ENCODE data around the gene SPTSSA.
"Not testable (repeated sequence)": the region's sequence is repeated elsewhere in the genome, so short reads cannot be mapped to it uniquely, and the experiment has no call there.

The SPTSSA gene, protein sequence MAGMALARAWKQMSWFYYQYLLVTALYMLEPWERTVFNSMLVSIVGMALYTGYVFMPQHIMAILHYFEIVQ

DNA sequence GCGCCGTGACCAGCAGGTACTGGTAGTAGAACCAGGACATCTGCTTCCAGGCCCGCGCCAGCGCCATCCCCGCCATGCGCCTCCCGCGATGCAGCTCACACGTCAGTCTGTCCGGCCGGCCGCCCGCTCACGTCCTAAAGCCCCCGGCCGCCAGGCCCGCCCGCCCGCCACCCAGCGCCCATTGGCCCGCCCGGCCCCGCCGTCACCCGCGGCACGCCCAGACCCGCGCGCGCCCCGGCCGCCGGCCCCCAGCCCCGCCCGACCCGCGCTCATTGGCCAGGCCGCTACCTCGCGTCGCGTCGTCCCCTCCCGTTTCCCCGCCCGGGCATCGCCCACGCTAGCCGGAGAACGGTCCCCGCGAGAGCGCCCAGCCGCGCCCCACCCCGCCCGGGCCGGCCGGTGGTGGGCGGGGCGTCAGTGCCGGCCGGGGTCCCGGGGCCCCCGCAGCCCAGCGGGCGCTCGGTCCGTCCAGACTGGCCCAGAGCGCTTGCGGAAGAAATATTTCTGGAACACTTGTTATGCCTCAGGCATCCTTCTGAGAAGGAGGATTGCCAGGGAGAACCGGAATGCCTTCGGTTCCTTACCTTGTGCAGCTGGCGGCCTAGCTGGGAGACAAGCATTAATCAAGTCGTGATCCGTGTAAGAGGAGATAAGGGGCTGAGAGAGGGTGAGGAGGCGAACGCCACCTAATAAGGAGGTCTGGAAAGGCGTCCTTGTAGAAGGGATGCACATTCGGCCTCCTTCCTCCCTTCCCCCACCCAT, at the start of gene SPTSSA:
SPTSSA (minus strand) TSS at position 109 of the 762 bp plus-strand sequence; CDS start at position 76, 33 bp downstream.
- DNase-seq = peak; percentile 91

DNA sequence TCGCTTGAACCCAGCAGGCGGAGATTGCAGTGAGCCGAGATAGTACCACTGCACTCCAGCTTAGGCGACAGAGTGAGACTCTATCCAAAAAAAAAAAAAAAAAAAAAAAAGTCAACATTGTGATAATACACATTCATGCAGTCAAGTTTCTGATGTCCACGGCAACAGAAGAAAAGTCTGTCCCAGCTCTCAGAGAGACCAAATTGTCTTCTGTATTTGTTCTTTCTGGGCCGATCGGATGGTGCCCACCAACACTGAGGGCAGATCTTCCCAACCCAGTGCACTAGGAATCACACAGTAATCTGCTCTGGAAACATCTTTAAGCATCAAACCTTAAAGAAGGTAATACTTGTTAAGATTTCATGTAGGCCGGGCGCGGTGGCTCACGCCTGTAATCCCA, 45.8 kb upstream of the SPTSSA start:
- no peak for DNase-seq

DNA sequence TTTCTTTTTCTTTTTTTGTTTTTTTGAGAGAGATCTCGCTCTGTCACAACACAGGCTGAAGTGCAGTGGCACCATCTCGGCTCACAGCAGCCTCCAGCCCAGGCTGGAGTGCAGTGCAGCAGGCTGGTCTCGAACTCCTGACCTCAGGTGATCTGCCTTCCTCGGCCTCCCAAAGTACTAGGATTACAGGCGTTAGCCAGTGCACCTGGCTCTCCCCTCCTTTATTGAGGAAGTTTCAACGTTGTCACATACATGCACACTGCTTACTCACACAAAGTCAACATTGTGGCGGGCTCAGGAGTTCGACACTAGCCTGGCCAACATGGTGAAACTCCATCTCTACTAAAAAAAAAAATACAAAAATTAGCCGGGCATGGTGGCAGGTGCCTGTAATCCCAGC, 45.4 kb upstream of the SPTSSA start:
- DNase-seq = no peak

DNA sequence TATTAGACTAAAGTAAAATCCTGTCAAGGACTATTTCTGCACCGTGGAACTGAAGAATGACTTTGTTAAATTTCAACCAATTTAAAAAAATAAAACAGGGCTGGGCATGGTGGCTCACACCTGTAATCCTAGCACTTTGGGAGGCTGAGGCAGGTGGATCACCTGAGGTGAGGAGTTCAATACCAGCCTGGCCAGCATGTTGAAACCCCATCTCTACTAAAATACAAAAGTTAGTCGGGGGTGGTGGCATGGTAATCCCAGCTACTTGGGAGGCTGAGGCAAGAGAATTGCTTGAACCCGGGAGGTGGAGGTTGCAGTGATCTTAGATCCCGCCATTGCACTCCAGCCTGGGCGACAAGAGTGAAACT, 43.1 kb upstream of the SPTSSA start:
- not testable (repeated sequence) for DNase-seq

DNA sequence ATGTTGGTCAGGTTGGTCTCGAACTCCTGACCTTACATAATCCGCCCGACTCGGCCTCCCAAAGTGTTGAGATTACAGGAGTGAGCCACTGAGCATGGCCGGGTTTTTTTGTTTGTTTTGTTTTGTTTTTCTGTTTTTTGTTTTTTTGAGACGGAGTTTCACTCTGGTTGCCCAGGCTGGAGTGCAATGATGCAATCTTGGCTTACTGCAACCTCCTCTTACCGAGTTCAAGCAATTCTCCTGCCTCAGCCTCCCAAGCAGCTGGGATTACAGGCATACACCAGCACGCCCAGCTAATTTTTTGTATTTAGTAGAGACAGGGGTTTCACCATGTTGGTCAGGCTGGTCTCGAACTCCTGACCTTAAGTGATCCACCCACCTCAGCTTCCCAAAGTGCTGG, 42.0 kb upstream of the SPTSSA start:
- DNase-seq = not testable (repeated sequence)

DNA sequence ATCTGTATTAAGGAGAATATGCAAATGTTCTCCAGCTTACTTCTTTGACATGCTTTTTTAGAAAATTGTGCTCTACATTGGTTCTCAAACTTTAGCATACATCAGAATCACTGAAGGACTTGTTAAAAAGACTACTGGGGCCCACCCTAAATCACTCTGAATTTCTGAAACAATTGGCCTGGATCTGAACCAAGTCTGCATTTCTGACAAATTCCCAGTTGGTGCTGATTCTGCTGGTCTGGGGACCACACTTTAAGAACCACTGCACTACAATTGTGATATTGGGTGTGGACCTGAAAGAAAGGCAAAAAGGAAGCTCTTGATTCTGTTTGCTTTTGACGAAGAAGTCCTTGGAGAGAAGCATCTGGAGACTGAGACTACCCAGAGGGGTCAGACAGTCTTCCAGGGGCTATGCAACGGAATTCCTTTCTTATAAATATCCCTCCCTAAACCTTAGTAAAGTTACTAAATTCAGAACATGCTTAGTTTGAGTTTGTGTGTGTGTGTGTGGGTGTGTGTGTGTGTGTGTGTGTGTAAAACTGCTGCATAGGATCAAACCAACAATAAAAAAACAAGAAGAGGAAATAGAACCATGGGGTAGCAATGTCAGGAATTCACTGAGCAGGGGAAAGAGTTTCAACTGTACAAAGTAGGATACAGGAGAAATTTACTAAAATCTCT, 40.6 kb upstream of the SPTSSA start:
- DNase-seq = no peak

DNA sequence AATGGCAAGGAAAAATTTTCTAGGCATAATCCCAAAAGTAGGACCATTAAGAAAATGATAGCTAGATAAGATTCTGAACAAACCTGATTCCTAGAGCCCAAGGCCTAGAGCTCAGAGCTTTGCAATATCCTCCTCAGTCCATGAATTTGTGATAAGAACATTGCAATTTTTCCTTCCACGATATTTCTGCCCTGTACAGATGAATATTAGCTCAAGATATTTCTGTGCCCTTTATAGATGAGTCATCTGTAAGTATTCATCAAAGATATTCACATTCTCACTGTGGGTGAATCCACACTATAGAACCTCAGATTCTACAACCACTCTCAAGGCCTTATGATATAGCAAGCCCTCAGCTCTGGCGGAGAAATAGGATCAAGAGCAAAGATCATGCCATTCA, 40.0 kb upstream of the SPTSSA start:
- no peak for DNase-seq

DNA sequence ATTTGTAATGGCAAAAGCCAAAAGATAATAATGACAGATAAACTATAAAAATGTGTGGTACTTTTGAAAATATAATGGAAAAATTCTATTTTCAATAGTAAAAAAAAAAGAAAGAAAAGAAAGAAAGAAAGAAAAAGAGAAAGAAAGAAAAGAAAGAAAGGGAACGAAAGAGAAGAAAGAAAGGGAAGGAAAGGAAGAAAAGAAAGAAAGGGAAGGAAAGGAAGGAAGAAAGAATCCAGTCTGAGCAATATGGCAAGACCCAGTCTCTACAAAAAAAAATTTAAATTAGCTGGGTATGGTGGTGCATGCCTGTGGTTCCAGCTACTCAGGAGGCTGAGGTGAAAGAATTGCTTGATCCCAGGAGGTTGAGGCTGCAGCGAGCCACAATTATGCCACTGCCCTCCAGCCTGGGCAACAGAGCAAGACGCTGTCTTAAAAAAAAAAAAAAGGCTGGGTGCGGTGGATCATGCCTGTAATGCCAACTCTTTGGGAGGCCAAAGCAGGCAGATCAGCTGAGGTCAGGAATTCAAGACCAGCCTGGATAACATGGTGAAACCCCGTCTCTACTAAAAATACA, 39.1 kb upstream of the SPTSSA start:
- DNase-seq = no peak

DNA sequence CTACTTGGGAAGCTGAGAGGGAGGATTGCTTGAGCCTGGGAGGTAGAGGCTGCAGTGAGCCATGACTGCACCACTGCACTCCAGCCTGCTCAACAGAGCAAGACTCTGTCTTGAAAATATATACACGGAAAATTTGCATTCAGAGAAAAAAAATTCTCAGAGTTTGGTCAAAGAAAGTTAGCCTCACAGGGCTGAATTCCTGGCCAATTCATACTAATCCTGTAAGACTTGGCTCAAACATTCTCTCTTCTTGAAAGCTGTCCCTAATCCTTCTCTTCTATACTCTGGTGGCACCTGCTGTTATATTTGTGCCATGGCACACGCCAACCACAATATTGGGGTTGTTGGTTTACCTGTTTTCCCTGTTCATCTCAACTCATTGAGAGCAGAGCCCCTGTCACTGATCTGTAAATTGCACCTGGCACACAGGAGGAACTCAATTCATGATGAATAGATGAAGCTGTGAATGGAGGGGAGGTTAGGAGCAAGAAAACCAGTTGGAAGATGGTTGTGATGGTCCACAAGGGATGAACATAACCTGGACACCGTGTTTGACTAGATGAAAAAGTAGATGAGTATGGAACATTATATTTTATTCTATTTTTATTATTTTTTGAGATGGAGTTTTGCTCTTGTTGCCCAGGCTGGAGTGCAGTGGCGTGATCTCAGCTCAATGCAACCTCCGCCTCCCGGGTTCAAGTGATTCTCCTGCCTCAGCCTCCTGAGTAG, 36.8 kb upstream of the SPTSSA start:
- DNase-seq = peak; percentile 3

DNA sequence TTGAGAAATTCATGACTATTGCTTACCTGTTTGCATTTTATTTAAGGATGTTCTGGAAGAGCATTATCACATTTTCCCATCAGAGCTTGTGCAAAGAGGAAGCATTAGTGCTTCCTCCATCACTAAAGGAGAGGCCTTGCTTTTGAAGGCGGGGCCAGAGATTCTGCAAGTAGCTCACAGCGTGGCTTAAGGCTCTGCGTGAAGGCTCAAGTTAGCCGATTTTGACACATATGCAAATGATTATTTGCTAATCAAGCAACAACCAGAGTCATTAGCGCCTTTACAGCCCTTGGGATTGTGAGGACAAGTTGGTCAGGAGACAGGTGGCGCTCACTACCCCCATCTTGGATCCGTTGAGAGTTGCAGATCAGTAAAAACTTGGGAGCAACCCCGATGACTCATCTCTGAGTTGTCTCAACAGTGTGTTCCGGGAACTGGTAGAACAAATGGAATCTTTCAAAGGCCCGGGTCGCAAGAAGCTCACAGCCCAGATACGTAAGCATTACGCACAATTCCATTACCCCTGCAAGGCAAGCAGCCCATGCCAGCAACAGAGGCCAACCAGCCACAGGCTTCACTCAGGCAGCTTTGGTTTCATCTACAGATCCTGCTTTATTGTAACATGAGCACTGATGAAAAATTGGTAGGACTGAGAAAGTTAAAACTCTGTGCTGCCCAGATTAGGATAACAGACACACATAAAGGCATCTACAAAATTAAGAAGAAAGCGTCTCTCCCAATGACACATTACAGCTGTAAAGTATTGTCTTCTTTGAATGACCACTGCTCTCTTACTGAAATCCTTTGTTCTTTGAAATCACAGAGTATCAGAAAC, 34.9 kb upstream of the SPTSSA start:
- no peak for DNase-seq

DNA sequence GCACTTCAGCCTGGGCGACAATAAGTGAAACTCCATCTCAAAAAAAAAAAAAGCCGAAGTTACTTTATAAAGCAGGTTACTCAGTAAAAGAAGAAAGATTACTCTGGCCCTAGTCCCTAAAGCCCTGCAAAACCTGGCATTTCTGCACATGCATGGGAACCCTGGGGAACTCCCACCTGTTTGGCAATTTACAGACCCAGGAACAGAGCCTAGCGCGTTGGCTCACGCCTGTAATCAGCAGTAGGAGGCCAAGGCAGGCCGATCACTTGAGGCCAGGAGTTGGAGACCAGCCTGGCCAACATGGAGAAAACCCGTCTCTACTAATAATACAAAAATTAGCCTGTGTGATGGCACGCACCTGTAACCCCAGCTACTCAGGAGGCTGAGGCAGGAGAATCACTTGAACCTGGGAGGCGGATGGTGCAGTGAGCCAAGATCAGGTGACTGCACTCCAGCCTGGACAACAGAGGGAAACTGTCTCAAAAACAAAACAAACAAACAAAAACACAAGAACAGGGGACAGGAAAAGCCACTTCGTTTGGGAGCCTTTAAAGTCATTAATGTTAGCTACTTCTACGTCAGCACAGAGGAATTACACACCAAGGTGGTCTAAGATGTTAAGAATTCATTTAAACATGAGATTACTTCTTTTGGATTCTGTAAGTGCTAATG, 34.1 kb upstream of the SPTSSA start:
- DNase-seq = no peak

DNA sequence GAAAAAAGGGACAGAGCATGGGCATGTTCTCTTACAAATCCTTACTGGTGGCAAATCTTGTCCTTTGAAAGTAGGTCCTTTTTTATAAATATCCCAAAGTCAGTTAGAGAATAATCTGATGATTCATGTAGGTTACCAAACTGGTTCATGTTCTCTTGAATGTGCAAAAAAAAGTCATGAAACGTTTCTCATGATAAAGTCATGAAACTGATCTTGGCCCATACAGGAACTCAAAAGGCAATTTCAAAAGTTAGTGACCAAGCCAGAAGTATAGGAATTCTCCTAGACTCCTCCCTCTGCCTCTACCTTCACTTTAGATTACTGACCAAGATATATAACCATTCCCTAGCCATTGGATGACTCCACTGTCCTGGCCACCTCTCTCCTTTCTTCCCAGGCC, 27.3 kb upstream of the SPTSSA start:
- no peak for DNase-seq

DNA sequence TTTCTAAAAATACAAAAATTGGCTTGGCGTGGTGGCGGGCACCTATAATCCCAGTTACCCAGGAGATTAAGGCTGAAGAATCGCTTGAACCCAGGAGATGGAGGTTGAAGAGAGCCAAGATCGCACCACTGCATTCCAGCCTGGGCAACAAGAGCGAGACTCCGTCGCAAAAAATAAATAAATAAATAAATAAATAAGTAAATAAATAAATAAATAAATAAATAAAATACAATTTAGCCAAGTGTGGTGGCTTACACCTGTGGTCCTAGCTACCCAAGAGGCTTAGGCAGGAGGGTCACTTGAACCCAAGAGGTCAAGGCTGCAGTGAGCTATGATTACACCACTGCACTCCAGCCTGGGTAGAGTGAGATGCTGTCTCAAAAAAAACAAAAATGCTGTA, 26.5 kb upstream of the SPTSSA start:
- DNase-seq = no peak

DNA sequence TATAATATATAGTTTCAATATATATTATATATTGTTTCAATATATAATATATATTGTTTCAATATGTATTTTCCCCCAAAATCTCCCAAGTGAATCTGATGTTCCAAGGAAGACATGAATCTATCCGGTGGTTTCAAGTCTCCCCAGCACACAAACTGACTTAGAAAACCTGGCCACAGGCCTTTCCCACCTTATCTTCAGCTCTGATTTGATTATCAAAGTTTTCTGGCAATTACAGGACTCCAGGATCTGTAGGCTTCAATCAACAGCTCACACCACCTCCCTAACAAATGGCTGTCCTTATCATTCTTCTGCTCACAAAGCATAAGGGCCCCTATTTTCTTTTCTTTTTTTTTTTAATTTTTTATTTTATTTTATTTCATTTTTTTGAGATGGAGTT, 22.7 kb upstream of the SPTSSA start:
- no peak for DNase-seq

DNA sequence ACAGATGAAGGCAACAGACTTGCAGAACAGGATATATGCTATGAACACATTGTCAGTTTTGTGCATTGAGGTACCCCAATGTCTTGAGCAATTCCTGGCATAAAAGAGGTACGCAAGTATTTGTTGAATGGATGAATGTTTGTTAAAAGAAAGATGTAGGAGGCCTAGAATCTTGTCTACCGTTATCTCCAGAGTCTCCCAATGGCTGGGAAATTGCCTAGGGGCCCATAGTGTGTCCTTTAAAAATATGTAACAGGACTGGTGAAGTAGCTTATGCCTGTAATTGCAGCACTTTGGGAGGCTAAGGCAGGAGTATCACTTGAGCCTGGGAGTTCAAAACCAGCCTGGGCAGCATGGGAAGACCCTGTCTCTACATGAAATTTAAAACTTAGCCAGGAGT, 20.4 kb upstream of the SPTSSA start:
- DNase-seq = no peak

DNA sequence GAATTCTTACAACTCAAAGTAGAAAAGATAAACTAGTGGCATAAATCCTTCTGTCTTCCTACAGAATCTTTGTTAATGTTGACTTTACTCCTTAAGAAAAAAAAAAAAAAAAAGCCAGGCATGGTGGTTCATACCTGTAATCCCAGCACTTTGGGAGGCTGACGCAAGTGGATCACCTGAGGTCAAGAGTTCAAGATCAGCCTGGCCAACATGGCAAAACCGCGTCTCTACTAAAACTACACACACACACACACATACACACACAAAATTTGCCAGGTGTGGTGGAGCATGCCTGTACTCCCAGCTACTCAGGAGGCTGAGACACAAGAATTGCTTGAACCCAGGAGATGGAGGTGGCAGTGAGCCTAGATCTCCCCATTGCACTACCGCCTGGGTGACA, 17.7 kb upstream of the SPTSSA start:
- no peak for DNase-seq

DNA sequence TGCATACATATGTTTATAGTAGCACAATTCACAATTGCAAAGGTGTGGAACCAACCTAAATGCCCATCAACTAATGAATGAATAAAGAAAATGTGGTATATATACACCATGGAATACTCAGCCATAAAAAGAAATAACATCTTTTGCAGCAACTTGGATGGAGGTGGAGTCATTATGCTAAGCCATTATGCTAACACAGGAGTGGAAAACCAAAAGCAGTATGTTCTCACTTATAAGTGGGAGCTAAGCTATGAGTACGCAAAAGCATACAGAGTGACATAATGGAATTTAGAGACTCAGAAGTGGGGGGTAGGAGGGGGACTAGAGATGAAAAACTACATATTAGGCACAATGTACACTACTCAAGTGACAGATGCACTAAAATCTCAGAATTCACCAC, 16.2 kb upstream of the SPTSSA start:
- no peak for DNase-seq

DNA sequence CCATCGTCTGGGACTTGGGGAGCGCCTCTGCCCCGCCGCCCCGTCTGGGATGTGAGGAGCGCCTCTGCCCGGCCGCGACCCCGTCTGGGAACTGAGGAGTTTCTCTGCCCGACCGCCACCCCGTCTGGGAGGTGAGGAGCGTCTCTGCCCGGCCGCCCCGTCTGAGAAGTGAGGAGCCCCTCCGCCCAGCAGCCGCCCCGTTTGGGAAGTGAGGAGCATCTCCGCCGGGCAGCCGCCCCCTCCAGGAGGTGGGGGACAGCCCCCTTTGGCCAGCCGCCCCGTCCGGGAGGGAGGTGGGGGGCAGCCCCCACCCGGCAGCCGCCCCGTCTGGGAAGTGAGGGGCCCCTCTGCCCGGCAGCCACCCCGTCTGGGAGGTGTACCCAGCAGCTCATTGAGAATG, 14.0 kb upstream of the SPTSSA start:
- not testable (repeated sequence) for DNase-seq

DNA sequence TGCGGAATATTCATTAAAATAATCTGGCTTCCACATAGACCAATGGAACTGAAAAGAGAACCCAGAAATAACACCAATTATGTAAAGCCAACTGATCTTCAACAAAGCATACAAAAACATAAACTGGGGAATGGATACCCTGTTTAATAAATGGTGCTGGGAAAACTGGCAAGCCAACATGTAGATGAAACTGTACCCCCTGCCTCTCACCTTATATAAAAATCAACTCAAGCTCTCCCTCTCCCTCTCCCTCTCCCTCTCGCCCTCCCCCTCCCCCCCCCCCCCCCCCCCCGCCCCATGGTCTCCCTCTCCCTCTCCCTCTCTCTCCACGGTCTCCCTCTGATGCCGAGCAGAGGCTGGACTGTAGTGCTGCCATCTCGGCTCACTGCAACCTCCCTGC, 13.1 kb upstream of the SPTSSA start:
- DNase-seq = no peak

DNA sequence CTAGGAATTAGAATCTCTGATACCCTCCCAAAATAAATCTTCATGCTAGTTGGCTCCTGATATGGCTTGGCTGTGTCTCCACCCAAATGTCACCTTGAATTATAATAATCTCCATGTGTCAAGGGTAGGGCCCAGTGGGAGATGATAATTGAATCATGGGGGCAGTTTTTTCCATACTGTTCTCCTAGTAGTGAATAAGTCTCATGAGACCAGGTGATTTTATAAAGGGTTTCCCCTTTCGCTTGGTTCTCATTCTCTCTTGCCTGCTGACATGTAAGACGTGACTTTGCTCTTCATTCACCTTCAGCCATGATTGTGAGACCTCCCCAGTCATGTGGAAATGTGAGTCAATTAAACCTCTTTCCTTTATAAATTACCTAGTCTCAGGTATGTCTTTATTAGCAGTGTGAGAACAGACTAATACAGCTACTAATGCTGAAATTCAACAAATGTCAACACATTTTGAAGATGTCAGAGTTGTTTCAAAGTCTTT, 12.2 kb upstream of the SPTSSA start:
- DNase-seq = no peak

DNA sequence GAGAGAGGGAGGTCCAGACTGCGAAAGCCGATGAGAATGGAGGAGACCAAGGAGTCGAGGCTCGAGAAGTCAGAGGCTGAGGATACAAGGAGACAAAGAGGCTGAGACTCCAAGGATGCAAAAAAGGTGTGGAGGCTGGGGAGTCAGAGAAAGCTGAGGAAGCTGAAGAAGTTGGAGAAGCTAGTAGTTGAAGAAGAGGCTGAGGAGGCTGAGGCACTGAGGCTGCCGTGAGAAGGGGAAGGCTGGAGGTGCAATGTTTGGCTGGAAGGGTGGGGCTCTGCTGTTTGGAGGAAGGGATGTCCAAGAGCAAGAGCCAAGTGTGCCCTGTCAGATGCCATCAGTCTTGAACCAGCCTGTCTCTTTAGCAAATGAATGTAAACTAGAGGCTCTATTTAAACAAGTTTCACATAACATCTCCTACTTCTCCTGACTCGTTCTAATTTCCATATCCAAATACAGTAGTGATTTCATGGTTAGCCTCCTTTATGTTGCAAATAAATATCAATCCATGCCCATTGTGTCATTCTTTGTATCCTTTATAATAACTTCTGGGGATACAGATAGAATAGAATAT, 10.8 kb upstream of the SPTSSA start:
- no peak for DNase-seq
